Stimulated activated CD4-positive, alpha-beta T cell treated with anti-CD3 and anti-CD28 coated beads, Interleukin-15, amount 100 ng/mL, for 1 hour (primary cell): ENCODE results near the gene ZBTB16.

Experiments used
- DNase-seq, 2 donors: peaks; one replicate each; pipeline ENCODE4 v3.0.0-alpha.2; 2020; ENCODE audit warnings: low read depth in 1 of 2, low spot score in 1 of 2

ZBTB16 gene

GRCh38 chr11:114232400-114233059 lies 173.0 kb downstream of the ZBTB16 start:
- DNase-seq, result no peak

GRCh38 chr11:114233755-114234154 lies 174.2 kb downstream of the ZBTB16 start:
- DNase-seq, result no peak

- no peak for DNase-seq
These were observed 177.3 kb downstream of the ZBTB16 start for GRCh38 chr11:114236829-114237228.

- DNase-seq, result no peak
These were observed 178.1 kb downstream of the ZBTB16 start for GRCh38 chr11:114237321-114238280.

- no peak for DNase-seq
These were observed 180.2 kb downstream of the ZBTB16 start for GRCh38 chr11:114239753-114240161.

- no peak for DNase-seq
These were observed 182.5 kb downstream of the ZBTB16 start for GRCh38 chr11:114242032-114242431.

- no peak for DNase-seq
These were observed 184.2 kb downstream of the ZBTB16 start for GRCh38 chr11:114243461-114244372.

- no peak for DNase-seq
These were observed 185.3 kb downstream of the ZBTB16 start for GRCh38 chr11:114244726-114245394.

GRCh38 chr11:114246321-114247069 lies 187.0 kb downstream of the ZBTB16 start:
- DNase-seq, result no peak

- DNase-seq, result no peak
These were observed 187.7 kb downstream of the ZBTB16 start for GRCh38 chr11:114247070-114247789.

- no peak for DNase-seq
These were observed 190.7 kb downstream of the ZBTB16 start for GRCh38 chr11:114250180-114250579.

GRCh38 chr11:114250993-114251814 lies 191.7 kb downstream of the ZBTB16 start:
- DNase-seq, result no peak

GRCh38 chr11:114251815-114252337 lies 192.4 kb downstream of the ZBTB16 start:
- DNase-seq, result no peak

- DNase-seq, result no peak
These were observed 193.3 kb downstream of the ZBTB16 start for GRCh38 chr11:114252767-114253166.

- no peak for DNase-seq
These were observed 194.3 kb downstream of the ZBTB16 start for GRCh38 chr11:114253771-114254170.

- DNase-seq, result no peak
These were observed 195.1 kb downstream of the ZBTB16 start for GRCh38 chr11:114254571-114255146.

- no peak for DNase-seq
These were observed 195.8 kb downstream of the ZBTB16 start for GRCh38 chr11:114255289-114255688.
